ENCODE results near the gene DYRK4.

GRCh38 chr12:4588916-4589315 is 26.9 kb downstream of the DYRK4 start:
- TF ChIP-seq YY1 (IDR thresholded peaks at IDR 0.05; ENCODE audit: insufficient read depth, insufficient read length) (no peak), ZNF274 (IDR thresholded peaks at IDR 0.05; ENCODE audit: low read depth, low read length) (no peak)

All from NT2/D1 (cell line).